SK-N-MC (cell line): ENCODE results near the gene SLC35F2.
"Not testable (repeated sequence)": the region's sequence is repeated elsewhere in the genome, so short reads cannot be mapped to it uniquely, and the experiment has no call there.

ENCODE experiments used
- DNase-seq: peaks from one replicate; pipeline ENCODE4 v3.0.0-alpha.2; 2011; ENCODE audit warnings: low read depth, low spot score
- H3K27ac ChIP-seq: fragments of 200-600 bp; sonication (generic); 2 replicates; pipeline ENCODE4 v1.5.1; 2016; ENCODE audit warnings: mixed run types
- H3K36me3 ChIP-seq: fragments of 200-600 bp; sonication (generic); 2 replicates; pipeline ENCODE4 v1.6.1; 2017; ENCODE audit warnings: antibody characterized with exemption, low read length, mixed read lengths; ENCODE audit not compliant: insufficient read depth
- H3K4me3 ChIP-seq: fragments of 200-600 bp; sonication (generic); 2 replicates; pipeline ENCODE4 v1.5.1; 2016
- H3K9ac ChIP-seq: fragments of 200-600 bp; sonication (generic); 2 replicates; pipeline ENCODE4 v1.8.0; 2017; ENCODE audit warnings: mixed run types, mixed read lengths; ENCODE audit not compliant: insufficient read length
- H3K9me3 ChIP-seq: fragments of 200-600 bp; sonication (generic); 2 replicates; pipeline ENCODE4 v1.6.1; 2017; ENCODE audit warnings: low read depth, mild to moderate bottlenecking, antibody characterized with exemption, low read length, moderate library complexity, mixed read lengths
- EZH2 ChIP-seq: fragments of 200-600 bp; sonication (generic); IDR thresholded peaks from one replicate; pipeline ENCODE4 v1.6.1; 2017; ENCODE audit warnings: antibody characterized with exemption
- FOXP2 ChIP-seq: optimal IDR thresholded peaks from 2 replicates; pipeline ENCODE3; 2011; ENCODE audit warnings: mild to moderate bottlenecking, moderate library complexity; ENCODE audit not compliant: insufficient read depth; ENCODE audit errors: extremely low read length, control extremely low read depth
- POLR2AphosphoS5 ChIP-seq: IDR thresholded peaks from 2 replicates; pipeline ENCODE4 v1.6.1; 2012; ENCODE audit warnings: mild to moderate bottlenecking, low read depth, low read length, borderline replicate concordance

Gene SLC35F2

GRCh38 chr11:107848345-107848744 is 10.2 kb downstream of the SLC35F2 start:
- no peak overlapping the region for H3K4me3 ChIP-seq
- peak overlapping the region; percentile 62; the same call in 1 of the 2 replicates for H3K27ac ChIP-seq
- H3K9ac ChIP-seq: no peak overlapping the region
- TF ChIP-seq POLR2AphosphoS5: no peak
- TF ChIP-seq EZH2: no peak
- TF ChIP-seq FOXP2: no peak
- DNase-seq: no peak
- no peaks in the 10 kb centered on the region for H3K36me3 ChIP-seq
- H3K9me3 ChIP-seq: no peaks in the 10 kb centered on the region

- Histone ChIP-seq H3K9ac (no peak overlapping the region), H3K36me3 (no peaks in the 10 kb centered on the region), H3K27ac (no peak overlapping the region), H3K9me3 (no peaks in the 10 kb centered on the region), H3K4me3 (no peak overlapping the region)
- TF ChIP-seq POLR2AphosphoS5 (no peak), FOXP2 (no peak), EZH2 (no peak)
- DNase-seq: no peak
Observed at GRCh38 chr11:107847184-107847583, 11.4 kb downstream of the SLC35F2 start.

GRCh38 chr11:107844041-107844440 is 14.5 kb downstream of the SLC35F2 start:
- Histone ChIP-seq H3K27ac (no peak overlapping the region), H3K9ac (no peak overlapping the region), H3K36me3 (no peaks in the 10 kb centered on the region), H3K4me3 (no peak overlapping the region), H3K9me3 (no peaks in the 10 kb centered on the region)
- TF ChIP-seq EZH2: no peak
- no peak for TF ChIP-seq POLR2AphosphoS5
- no peak for TF ChIP-seq FOXP2
- no peak for DNase-seq

GRCh38 chr11:107842412-107843100 is 16.0 kb downstream of the SLC35F2 start:
- H3K27ac ChIP-seq: no peak overlapping the region

GRCh38 chr11:107840129-107840484 is 18.5 kb downstream of the SLC35F2 start:
- peak overlapping the region; percentile 39 for H3K9ac ChIP-seq

More at GRCh38 chr11:107842412-107843100, 16.0 kb downstream of the SLC35F2 start:
- DNase-seq: no peak
- H3K4me3 ChIP-seq: no peak overlapping the region
- no peak for TF ChIP-seq FOXP2
- TF ChIP-seq POLR2AphosphoS5: no peak
- no peak for TF ChIP-seq EZH2
- no peak overlapping the region for H3K9ac ChIP-seq
- no peaks in the 10 kb centered on the region for H3K36me3 ChIP-seq
- H3K9me3 ChIP-seq: no peaks in the 10 kb centered on the region

GRCh38 chr11:107836851-107837250 is 21.7 kb downstream of the SLC35F2 start:
- H3K4me3 ChIP-seq: no peak overlapping the region
- no peaks in the 10 kb centered on the region for H3K36me3 ChIP-seq
- H3K9ac ChIP-seq: no peak overlapping the region
- DNase-seq: no peak
- no peak for TF ChIP-seq EZH2
- TF ChIP-seq POLR2AphosphoS5: no peak
- no peak for TF ChIP-seq FOXP2
- no peaks in the 10 kb centered on the region for H3K9me3 ChIP-seq
- H3K27ac ChIP-seq: no peak overlapping the region

More at GRCh38 chr11:107840129-107840484, 18.5 kb downstream of the SLC35F2 start:
- peak overlapping the region; percentile 89 for H3K27ac ChIP-seq
- peak overlapping the region; percentile 70 for H3K4me3 ChIP-seq
- no peaks in the 10 kb centered on the region for H3K9me3 ChIP-seq
- DNase-seq: no peak
- no peaks in the 10 kb centered on the region for H3K36me3 ChIP-seq
- TF ChIP-seq FOXP2 (no peak), EZH2 (no peak), POLR2AphosphoS5 (no peak)

GRCh38 chr11:107834995-107835394 is 23.6 kb downstream of the SLC35F2 start:
- Histone ChIP-seq H3K27ac (no peak overlapping the region), H3K9ac (no peak overlapping the region), H3K36me3 (no peaks in the 10 kb centered on the region), H3K9me3 (no peaks in the 10 kb centered on the region), H3K4me3 (no peak overlapping the region)
- TF ChIP-seq POLR2AphosphoS5: no peak
- no peak for TF ChIP-seq FOXP2
- no peak for TF ChIP-seq EZH2
- DNase-seq: no peak

- not testable (repeated sequence) for H3K27ac ChIP-seq, H3K9ac ChIP-seq, H3K36me3 ChIP-seq, H3K4me3 ChIP-seq, H3K9me3 ChIP-seq, DNase-seq
Observed at GRCh38 chr11:107833926-107834325, 24.7 kb downstream of the SLC35F2 start.
